SK-N-MC (cell line): ENCODE measurements around the gene OR2AE1.

Source experiments
- DNase-seq: peaks from one replicate; pipeline ENCODE4 v3.0.0-alpha.2; 2011; ENCODE audit warnings: low read depth, low spot score
- H3K27ac ChIP-seq: fragments of 200-600 bp; sonication (generic); 2 replicates; pipeline ENCODE4 v1.5.1; 2016; ENCODE audit warnings: mixed run types
- H3K36me3 ChIP-seq: fragments of 200-600 bp; sonication (generic); 2 replicates; pipeline ENCODE4 v1.6.1; 2017; ENCODE audit warnings: antibody characterized with exemption, low read length, mixed read lengths; ENCODE audit not compliant: insufficient read depth
- H3K4me3 ChIP-seq: fragments of 200-600 bp; sonication (generic); 2 replicates; pipeline ENCODE4 v1.5.1; 2016
- H3K9ac ChIP-seq: fragments of 200-600 bp; sonication (generic); 2 replicates; pipeline ENCODE4 v1.8.0; 2017; ENCODE audit warnings: mixed run types, mixed read lengths; ENCODE audit not compliant: insufficient read length
- H3K9me3 ChIP-seq: fragments of 200-600 bp; sonication (generic); 2 replicates; pipeline ENCODE4 v1.6.1; 2017; ENCODE audit warnings: low read depth, mild to moderate bottlenecking, antibody characterized with exemption, low read length, moderate library complexity, mixed read lengths
- EZH2 ChIP-seq: fragments of 200-600 bp; sonication (generic); IDR thresholded peaks from one replicate; pipeline ENCODE4 v1.6.1; 2017; ENCODE audit warnings: antibody characterized with exemption
- FOXP2 ChIP-seq: optimal IDR thresholded peaks from 2 replicates; pipeline ENCODE3; 2011; ENCODE audit warnings: mild to moderate bottlenecking, moderate library complexity; ENCODE audit not compliant: insufficient read depth; ENCODE audit errors: extremely low read length, control extremely low read depth
- POLR2AphosphoS5 ChIP-seq: IDR thresholded peaks from 2 replicates; pipeline ENCODE4 v1.6.1; 2012; ENCODE audit warnings: mild to moderate bottlenecking, low read depth, low read length, borderline replicate concordance

The OR2AE1 gene

DNA sequence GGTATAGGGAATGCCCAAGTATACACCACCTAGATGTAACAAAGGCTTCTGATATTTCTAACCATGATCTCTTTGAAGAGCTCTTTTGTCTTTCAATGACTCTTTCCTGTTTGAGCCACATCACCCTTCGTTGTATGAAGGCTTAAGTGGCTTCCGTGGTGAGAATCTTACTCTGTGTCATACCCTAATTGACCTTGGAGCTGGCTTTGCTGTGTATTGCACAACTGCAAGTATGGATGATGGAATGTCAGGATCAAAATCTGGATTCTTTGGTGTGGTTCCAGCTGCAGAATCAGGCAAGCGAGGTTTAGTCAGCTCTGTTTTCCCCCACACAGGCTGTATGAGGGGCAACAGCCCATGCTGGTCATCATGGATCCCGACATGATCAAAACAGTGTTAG, 33.0 kb downstream of the OR2AE1 start:
- Histone ChIP-seq H3K27ac (no peak overlapping the region), H3K9me3 (no peaks in the 10 kb centered on the region), H3K36me3 (no peaks in the 10 kb centered on the region), H3K9ac (no peak overlapping the region), H3K4me3 (no peak overlapping the region)
- no peak for DNase-seq
- TF ChIP-seq POLR2AphosphoS5 (no peak), FOXP2 (no peak), EZH2 (no peak)

DNA sequence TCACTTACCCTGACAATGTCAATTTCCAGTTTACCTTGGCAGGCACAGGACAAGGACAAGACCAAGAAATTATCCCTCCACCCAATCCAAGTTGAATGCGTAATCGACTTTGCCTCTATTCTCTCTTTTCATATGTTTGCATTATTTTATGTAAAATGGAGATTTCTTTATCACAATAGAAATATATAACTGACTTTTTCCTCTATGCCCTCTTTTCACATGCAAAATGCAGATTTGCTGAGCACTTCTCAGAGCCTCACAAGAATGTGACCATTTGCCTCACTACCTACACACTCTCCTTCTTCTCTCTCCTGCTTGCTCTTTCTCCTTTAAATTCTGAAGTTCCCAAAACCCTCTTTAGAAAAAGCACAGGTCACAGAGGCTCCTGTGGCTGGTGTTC, 33.9 kb downstream of the OR2AE1 start:
- Histone ChIP-seq H3K36me3 (no peaks in the 10 kb centered on the region), H3K27ac (no peak overlapping the region), H3K4me3 (no peak overlapping the region), H3K9me3 (no peaks in the 10 kb centered on the region), H3K9ac (no peak overlapping the region)
- TF ChIP-seq FOXP2: no peak
- no peak for TF ChIP-seq POLR2AphosphoS5
- no peak for TF ChIP-seq EZH2
- no peak for DNase-seq

DNA sequence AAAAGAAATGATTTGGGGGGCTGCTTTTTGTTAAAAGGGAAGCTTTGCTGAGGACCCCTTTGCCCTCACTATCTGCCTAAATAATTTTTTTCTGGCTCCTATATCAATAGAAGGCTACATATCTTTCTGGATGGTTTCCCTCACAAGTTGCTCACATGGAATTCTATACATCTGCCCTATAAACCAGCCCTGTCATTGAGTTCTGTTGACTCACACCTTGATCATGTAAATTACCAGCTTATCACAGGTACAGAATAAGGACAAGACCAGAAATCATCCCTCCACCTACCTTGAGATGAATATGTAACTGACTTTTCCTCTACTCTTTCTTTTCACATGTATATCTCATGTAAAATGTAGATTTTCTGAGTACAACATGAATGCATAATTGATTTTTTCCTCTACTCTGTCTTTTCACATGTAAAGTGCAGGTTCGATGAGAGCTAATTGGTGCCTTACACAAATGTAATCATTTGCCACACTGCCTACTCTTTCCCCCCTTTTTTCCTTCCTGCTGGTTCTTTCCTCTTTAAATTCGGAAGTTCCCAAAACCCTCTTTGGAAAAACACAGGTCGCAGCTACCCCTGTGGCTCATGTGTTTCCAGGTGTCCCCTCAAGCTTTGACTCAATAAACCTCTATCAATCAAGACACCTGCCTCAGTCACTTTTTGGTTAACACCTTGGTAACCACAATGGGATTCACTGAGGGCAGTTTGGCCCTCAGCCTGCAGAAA, 36.5 kb downstream of the OR2AE1 start:
- no peak overlapping the region for H3K9ac ChIP-seq
- no peak for TF ChIP-seq POLR2AphosphoS5
- no peak for TF ChIP-seq FOXP2
- TF ChIP-seq EZH2: no peak
- H3K9me3 ChIP-seq: no peaks in the 10 kb centered on the region
- H3K4me3 ChIP-seq: no peak overlapping the region
- H3K27ac ChIP-seq: no peak overlapping the region
- DNase-seq: no peak
- no peaks in the 10 kb centered on the region for H3K36me3 ChIP-seq

DNA sequence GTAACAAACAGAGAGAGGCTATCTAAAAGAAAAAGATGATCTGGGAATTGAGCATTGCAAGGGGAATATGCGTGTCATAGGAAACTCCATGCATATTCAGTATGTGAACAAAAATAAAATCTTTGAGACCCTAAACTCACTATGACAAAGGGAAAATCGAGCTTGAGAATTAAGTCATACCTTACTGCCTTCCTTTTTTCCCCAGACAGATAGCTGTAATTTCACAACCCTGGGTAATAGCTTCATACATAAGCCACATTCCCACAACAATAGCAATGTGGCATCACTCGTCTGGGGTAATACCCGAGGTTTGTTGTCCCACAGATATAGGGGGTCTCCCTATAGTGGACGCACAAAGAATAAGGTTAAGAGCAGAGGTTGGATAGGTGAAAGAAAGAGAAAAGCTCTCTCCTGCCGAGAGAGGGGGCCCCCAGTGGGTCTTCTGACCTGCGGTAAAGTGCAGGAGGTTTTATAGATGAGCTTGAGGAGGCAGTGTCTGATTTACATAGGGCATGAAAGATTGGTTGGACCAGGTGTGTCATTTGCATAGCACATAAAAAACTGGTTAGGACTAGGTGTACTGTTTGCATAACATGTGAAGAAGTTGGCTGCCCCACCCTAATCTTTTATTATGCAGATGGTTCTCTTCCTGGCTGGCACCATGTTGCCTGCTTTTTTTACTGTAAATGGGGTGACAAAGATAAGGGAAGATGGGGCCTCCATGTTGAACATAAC, 37.4 kb downstream of the OR2AE1 start:
- no peak overlapping the region for H3K9ac ChIP-seq
- no peak for DNase-seq
- no peak overlapping the region for H3K4me3 ChIP-seq
- no peaks in the 10 kb centered on the region for H3K9me3 ChIP-seq
- no peaks in the 10 kb centered on the region for H3K36me3 ChIP-seq
- TF ChIP-seq EZH2 (no peak), FOXP2 (no peak), POLR2AphosphoS5 (no peak)
- no peak overlapping the region for H3K27ac ChIP-seq

DNA sequence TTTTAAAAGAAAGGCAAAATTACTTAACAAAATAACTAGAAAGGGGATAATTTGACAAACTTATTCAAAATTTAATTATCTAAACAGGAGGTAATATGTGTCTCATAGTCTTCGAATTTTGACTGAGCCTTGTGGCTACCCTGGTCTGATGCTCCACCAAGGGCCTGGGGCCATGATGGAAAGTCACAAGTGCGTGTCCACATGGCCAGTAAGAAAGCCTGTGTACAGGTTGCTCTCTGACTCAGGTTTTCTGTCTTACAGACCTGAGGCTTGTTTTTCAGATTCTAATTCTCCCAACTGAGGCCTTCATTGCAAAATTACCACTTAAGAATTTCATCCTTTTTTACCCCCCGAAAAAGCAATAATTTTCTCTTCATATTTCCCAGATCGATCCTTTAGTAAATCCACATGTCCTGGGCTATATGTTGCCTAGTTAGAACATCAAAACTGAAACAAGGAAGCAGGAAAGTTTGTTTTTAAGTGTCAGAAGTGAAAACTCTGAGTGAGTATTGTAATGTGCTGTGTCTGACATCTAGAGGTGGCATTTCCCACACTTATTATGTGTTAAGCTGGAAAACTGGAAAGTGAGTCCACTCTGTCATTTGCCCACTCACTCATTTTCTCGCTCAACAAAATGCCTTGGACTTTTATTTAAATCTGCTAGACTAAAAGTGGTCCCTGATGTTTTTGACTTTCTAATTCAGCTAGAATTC, 39.0 kb downstream of the OR2AE1 start:
- H3K36me3 ChIP-seq: no peaks in the 10 kb centered on the region
- no peak overlapping the region for H3K9ac ChIP-seq
- no peak for DNase-seq
- H3K9me3 ChIP-seq: no peaks in the 10 kb centered on the region
- TF ChIP-seq FOXP2: no peak
- TF ChIP-seq EZH2: no peak
- TF ChIP-seq POLR2AphosphoS5: no peak
- H3K27ac ChIP-seq: no peak overlapping the region
- no peak overlapping the region for H3K4me3 ChIP-seq

DNA sequence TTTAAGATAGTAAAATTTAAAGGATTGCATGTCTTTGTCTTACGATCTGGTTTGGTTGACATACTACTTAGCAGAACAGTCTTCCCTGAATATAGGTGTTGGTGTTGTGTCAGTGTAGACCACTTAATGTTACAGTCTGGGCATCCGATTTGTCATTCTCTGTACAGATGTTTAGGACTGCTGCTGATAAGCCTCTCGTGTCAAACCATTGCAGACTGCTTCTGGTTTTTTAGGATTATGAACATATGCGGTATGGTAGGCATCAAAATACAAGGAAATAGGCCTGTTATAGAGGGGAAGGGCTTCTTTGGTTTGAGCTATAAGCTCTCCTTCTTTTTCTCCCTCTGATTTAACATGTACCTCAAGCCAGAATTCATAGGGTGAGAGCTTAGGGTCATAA, 41.6 kb downstream of the OR2AE1 start:
- no peak overlapping the region for H3K4me3 ChIP-seq
- no peak for DNase-seq
- H3K27ac ChIP-seq: no peak overlapping the region
- no peaks in the 10 kb centered on the region for H3K36me3 ChIP-seq
- TF ChIP-seq EZH2 (no peak), POLR2AphosphoS5 (no peak), FOXP2 (no peak)
- H3K9me3 ChIP-seq: no peaks in the 10 kb centered on the region
- no peak overlapping the region for H3K9ac ChIP-seq

DNA sequence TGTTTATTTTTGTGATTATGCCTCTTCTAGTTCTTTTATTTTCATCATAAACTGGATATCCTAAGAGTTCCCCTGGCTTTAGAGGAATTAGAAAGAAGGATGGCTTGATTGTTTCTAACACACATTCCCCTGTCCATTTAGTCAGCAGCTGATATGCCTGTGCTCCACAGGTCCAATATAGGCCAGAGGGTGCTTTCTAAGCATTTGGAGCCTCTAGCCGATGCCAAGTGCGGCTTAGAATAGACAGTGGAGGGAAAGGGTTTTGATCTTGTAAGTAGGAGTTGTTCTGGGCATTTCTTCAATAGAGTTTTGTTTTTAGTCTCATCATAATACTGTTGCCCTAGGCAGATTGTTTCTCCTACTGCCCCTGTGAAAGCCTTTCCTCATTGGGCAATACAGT, 42.5 kb downstream of the OR2AE1 start:
- DNase-seq: no peak
- no peak for TF ChIP-seq POLR2AphosphoS5
- Histone ChIP-seq H3K4me3 (no peak overlapping the region), H3K9ac (no peak overlapping the region), H3K36me3 (no peaks in the 10 kb centered on the region), H3K9me3 (no peaks in the 10 kb centered on the region), H3K27ac (no peak overlapping the region)

DNA sequence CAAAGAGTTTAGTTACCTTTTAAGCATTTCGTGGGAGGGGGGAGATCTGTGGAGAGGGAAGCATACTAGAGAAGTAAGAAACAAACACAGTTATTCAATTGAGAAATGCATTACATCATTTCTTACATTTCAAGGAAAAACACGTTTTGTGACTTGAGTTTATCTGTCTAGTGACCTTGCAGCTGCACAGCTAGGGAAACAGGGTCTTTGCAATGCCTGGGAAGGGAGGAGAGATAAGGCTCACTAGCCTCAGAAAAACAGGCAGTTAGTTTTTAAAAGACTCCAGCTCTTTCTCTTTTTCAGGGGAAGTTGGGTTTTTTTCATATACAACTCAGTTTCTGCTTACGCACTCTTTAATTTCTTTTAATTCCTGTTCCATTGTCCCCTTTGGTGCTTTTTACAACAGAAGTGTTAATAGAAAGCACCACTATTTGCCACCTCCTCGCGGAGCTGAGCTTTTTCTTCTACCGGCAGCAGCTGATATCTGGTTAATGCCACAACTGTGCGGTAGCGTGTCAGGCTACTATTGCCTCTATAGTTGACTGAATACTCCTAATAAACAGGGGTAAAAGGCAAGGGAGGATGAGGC, 43.5 kb downstream of the OR2AE1 start:
- DNase-seq: no peak

More for the DNA sequence above, 43.5 kb downstream of the OR2AE1 start:
- Histone ChIP-seq H3K9me3 (no peaks in the 10 kb centered on the region), H3K27ac (no peak overlapping the region), H3K36me3 (no peaks in the 10 kb centered on the region), H3K9ac (no peak overlapping the region), H3K4me3 (no peak overlapping the region)
- no peak for TF ChIP-seq EZH2
- no peak for TF ChIP-seq FOXP2
- TF ChIP-seq POLR2AphosphoS5: no peak
